Measurements from ENCODE around the gene ANKRD44.

ANKRD44 gene

GRCh38 chr2:197137826-197138477 is 172.6 kb downstream of the ANKRD44 start:
- no peak for DNase-seq

GRCh38 chr2:197137231-197137630 is 173.3 kb downstream of the ANKRD44 start:
- DNase-seq: no peak

GRCh38 chr2:197136452-197136851 is 174.1 kb downstream of the ANKRD44 start:
- DNase-seq: no peak

- no peak for DNase-seq
Measured at GRCh38 chr2:197135806-197136205, 174.8 kb downstream of the ANKRD44 start.

GRCh38 chr2:197134206-197134605 is 176.4 kb downstream of the ANKRD44 start:
- no peak for DNase-seq

- no peak for DNase-seq
Measured at GRCh38 chr2:197131558-197131855, 179.1 kb downstream of the ANKRD44 start.

GRCh38 chr2:197130318-197130717 is 180.3 kb downstream of the ANKRD44 start:
- DNase-seq: no peak

- no peak for DNase-seq
Measured at GRCh38 chr2:197128897-197129296, 181.7 kb downstream of the ANKRD44 start.

- DNase-seq: no peak
Measured at GRCh38 chr2:197128126-197128525, 182.5 kb downstream of the ANKRD44 start.

GRCh38 chr2:197126630-197127352 is 183.8 kb downstream of the ANKRD44 start:
- DNase-seq: no peak

- DNase-seq: no peak
Measured at GRCh38 chr2:197124639-197125390, 185.8 kb downstream of the ANKRD44 start.

GRCh38 chr2:197122821-197123220 is 187.8 kb downstream of the ANKRD44 start:
- DNase-seq: no peak

- no peak for DNase-seq
Measured at GRCh38 chr2:197121756-197122385, 188.7 kb downstream of the ANKRD44 start.

- DNase-seq: no peak
Measured at GRCh38 chr2:197121255-197121654, 189.3 kb downstream of the ANKRD44 start.

- no peak for DNase-seq
Measured at GRCh38 chr2:197116306-197116879, 194.2 kb downstream of the ANKRD44 start.

- DNase-seq: no peak
Measured at GRCh38 chr2:197115325-197115724, 195.3 kb downstream of the ANKRD44 start.

GRCh38 chr2:197113275-197113711 is 197.3 kb downstream of the ANKRD44 start:
- no peak for DNase-seq

GRCh38 chr2:197109326-197109725 is 201.3 kb downstream of the ANKRD44 start:
- no peak for DNase-seq

GRCh38 chr2:197108758-197109157 is 201.8 kb downstream of the ANKRD44 start:
- DNase-seq: no peak

GRCh38 chr2:197107291-197108269 is 203.0 kb downstream of the ANKRD44 start:
- DNase-seq: no peak

- DNase-seq: no peak
Measured at GRCh38 chr2:197103363-197103762, 207.2 kb downstream of the ANKRD44 start.

- no peak for DNase-seq
Measured at GRCh38 chr2:197102231-197102630, 208.3 kb downstream of the ANKRD44 start.
